Suprapubic skin (tissue), 4 donors: ENCODE data around the gene GSTM2. TPM values are rescaled to one million over a fixed set of nuclear protein-coding genes. Genes with fewer than 3 reads are reported as not detected.

ENCODE experiments used
- DNase-seq, 2 donors: peaks; one replicate each; pipeline ENCODE4 v3.0.0-alpha.2; 2019; ENCODE audit warnings: low spot score in 2 of 2
- H3K27ac ChIP-seq: fragments of 200-600 bp; sonication (generic); one replicate; pipeline ENCODE4 v1.5.1; 2019
- H3K27me3 ChIP-seq: fragments of 200-600 bp; sonication (generic); one replicate; pipeline ENCODE4 v1.5.1; 2019
- H3K36me3 ChIP-seq: fragments of 200-600 bp; sonication (generic); one replicate; pipeline ENCODE4 v1.5.1; 2019
- H3K4me1 ChIP-seq: fragments of 200-600 bp; sonication (generic); one replicate; pipeline ENCODE4 v1.5.1; 2019
- H3K4me3 ChIP-seq: fragments of 200-600 bp; sonication (generic); one replicate; pipeline ENCODE4 v1.5.1; 2019; ENCODE audit warnings: mild to moderate bottlenecking
- H3K9me3 ChIP-seq: fragments of 200-600 bp; sonication (generic); one replicate; pipeline ENCODE4 v1.5.1; 2019
- CTCF ChIP-seq, 2 donors: fragments of 200-600 bp in 1 of 2; fragments of 450-650 bp in 1 of 2; sonication (generic) in 1 of 2; IDR thresholded peaks; one replicate each; pipeline ENCODE4 v1.5.1; 2016 to 2019; ENCODE audit warnings: antibody characterized with exemption in 2 of 2, mild to moderate bottlenecking in 1 of 2, moderate library complexity in 1 of 2
- EP300 ChIP-seq: sonication (generic); formaldehyde crosslinking; IDR thresholded peaks from one replicate; pipeline ENCODE4 v1.6.1; 2017; ENCODE audit warnings: antibody characterized with exemption
- POLR2A ChIP-seq, 2 donors: fragments of 450-650 bp; IDR thresholded peaks; one replicate each; pipeline ENCODE4 v1.6.1; 2017; ENCODE audit warnings: antibody characterized with exemption in 2 of 2, mild to moderate bottlenecking in 2 of 2, moderate library complexity in 2 of 2
- POLR2AphosphoS5 ChIP-seq, 3 donors: sonication (generic); formaldehyde crosslinking; IDR thresholded peaks; one replicate each; pipeline ENCODE4 v1.6.1; 2017; ENCODE audit warnings: antibody characterized with exemption in 3 of 3
- WGBS: methylation state at CpG from one replicate; pipeline ENCODE4 v1.1.5; 2018; 5-methylcytosine and 5-hydroxymethylcytosine counted together
- total RNA-seq, 4 donors: library from RNA; depleted of rRNA; stranded (reverse); fragments of >200 nt; gene quantifications; one replicate each; pipeline ENCODE4 v1.1.0, GENCODE V29; 2016

GSTM2 gene
- total RNA-seq = 100 to 1,000 TPM; 103 to 366 (median 186) TPM

DNA sequence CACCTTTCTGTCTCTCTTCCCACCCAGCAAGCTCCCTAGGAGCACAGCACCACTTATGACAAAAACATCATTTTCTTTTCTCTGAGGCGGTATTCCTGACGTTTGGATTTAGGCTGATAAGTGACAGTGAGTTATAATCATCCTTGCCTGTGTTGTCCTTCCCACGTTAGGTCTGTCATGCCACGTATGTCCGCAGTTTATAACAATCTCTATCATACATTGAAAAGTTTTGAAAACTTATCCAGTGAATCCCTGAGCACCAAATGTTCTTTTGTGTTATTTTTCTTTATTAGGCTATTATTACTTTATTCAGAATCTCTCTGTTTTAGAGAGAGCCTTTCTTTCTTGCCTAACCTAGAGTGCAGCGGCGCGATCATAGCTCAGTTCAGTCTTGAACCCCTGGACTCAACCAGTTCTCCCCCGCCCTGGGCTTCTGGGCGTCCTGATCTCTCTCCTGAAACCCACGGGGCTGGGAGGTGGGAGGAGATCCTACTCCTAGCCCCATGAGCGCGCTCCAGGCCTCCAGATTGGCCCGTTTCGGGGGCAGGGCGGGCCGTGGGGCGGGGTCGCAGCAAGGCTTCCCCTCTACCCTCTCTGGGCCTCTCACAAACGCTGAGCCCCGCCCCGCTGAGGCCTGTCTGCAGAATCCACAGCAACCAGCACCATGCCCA, at the start of gene GSTM2:
GSTM2 (plus strand) TSS at position 606 of the 671 bp plus-strand sequence; CDS start at position 665, 59 bp downstream.
- 10% methylated on average over 13 of the region's 22 CpGs for WGBS
- no peak for TF ChIP-seq CTCF (IDR thresholded peaks at IDR 0.05)
- TF ChIP-seq EP300 = no peak
- TF ChIP-seq POLR2AphosphoS5 (IDR thresholded peaks at IDR 0.05) = no peak
- no peak for TF ChIP-seq POLR2A (IDR thresholded peaks at IDR 0.05)
- H3K36me3 ChIP-seq = peaks cover 5% of the 10 kb centered on the region
- H3K9me3 ChIP-seq = no peaks in the 10 kb centered on the region
- no peaks in the 10 kb centered on the region for H3K27me3 ChIP-seq
- DNase-seq = peak; percentile 96 to 98
- H3K27ac ChIP-seq = no peak within 1 kb of the TSS
- peaks cover 20% of the 10 kb centered on the region for H3K4me1 ChIP-seq
- peak within 1 kb of the TSS; percentile 60 for H3K4me3 ChIP-seq

DNA sequence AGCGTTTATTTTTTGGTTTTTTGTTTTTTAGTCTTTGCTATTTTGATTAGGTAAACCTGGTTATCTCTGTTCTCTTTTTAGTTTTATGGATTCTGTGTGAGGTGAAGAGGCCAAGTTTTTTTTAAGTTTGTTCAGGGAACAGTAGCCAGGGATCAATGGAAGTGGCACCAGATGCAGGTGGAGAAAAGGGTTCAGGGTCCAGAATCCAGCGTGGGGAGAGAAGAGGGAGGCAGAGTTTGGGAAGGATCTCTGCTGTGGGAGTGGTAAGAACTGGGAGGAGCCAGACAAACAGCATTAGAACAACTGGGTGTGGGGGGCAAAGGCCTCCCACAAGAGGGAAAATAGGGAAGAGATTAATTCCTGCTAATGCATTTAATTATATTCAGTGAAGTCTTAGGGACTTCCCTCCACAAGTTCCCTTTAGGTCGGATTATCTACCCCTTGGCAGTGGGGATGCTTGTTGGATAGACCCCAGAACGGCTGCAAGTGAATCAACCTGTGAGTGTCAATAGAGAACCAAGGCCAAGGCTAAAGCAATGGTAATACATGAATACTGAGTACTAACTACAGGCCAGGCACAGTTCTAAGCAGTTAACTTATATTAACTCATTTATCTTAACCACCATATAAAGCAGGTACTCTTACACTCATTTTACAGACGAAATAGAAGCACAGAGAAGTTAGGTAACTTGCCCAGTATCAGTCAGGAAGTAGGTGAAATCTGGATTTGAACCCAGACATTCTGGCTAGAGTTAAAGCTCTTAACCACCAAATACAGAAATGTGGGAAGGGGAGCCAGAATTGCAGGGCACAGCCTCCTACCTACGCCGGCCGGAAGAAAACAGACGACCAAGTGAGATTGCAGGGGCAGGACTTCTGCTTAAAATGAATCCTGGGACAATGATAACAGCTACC, 48.9 kb upstream of the GSTM2 start:
- no peak for TF ChIP-seq POLR2AphosphoS5 (IDR thresholded peaks at IDR 0.05)
- TF ChIP-seq POLR2A (IDR thresholded peaks at IDR 0.05) = no peak
- TF ChIP-seq EP300 = no peak
- TF ChIP-seq CTCF (IDR thresholded peaks at IDR 0.05) = no peak
- H3K4me1 ChIP-seq = peaks cover 47% of the 10 kb centered on the region
- peak overlapping the region; percentile 84 for H3K27ac ChIP-seq
- no peaks in the 10 kb centered on the region for H3K27me3 ChIP-seq
- DNase-seq = no peak
- H3K4me3 ChIP-seq = peak overlapping the region; percentile 76
- 42% methylated on average over 9 of the region's 9 CpGs for WGBS
- H3K36me3 ChIP-seq = no peaks in the 10 kb centered on the region
- no peaks in the 10 kb centered on the region for H3K9me3 ChIP-seq

DNA sequence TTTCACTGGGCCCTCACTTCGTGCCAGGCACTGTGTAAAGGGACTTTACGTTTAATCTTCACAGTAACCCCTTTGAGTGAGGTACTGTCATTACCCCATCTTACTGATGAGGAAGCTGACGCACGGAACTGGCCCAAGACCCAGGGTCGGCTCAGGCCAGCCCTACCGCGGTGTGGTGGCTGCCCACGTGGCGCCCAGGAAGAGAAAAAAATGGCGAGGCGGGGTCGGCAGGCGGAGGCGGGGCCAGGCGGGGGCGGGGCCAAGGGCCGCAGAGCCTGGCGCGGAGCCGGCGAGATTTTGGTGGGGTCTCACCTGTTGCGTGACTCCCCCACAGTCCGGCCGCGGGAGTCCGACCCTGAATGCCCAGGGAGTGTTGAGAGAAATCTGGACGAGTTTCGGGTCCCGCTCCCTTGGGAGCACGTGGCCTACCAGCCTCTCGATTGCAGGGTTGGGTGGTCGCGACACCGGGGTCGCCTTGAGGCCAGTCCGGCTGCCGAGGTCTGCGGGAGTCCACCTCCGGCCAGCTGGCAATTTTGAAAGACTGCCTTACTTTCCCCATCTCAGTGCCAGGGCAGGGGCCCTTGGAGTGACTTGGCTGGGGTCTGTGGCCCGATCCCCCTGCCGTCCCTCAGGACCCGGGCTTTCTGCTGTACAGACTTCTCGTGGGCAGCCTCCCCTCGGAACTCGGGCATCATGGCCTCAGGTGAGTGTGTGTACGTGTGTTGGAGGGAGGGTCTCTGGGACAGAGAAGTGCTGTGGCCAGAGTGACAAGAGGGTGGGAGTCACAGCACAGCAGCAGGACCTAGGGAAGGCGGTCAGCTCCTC, 48.1 kb upstream of the GSTM2 start, which contains the start of the genes AMPD2 and GNAT2:
AMPD2 (plus strand) TSS at position 262 of the 825 bp plus-strand sequence. CDS start 1,339 bp downstream, outside the sequence.
GNAT2 (minus strand) TSS at position 41 of the 825 bp plus-strand sequence. CDS start 6,746 bp downstream, outside the sequence.
- 1% methylated on average over 20 of the region's 47 CpGs for WGBS

GRCh38 chr1:109620401-109620791, 47.5 kb upstream of the GSTM2 start:
- no peaks in the 10 kb centered on the region for H3K9me3 ChIP-seq
- H3K27ac ChIP-seq = peak overlapping the region; percentile 84
- H3K4me3 ChIP-seq = peak overlapping the region; percentile 76
- no peaks in the 10 kb centered on the region for H3K36me3 ChIP-seq
- TF ChIP-seq POLR2AphosphoS5 (IDR thresholded peaks at IDR 0.05) (no peak), POLR2A (IDR thresholded peaks at IDR 0.05) (no peak), CTCF (IDR thresholded peaks at IDR 0.05) (no peak), EP300 (no peak)
- H3K27me3 ChIP-seq = no peaks in the 10 kb centered on the region
- DNase-seq = peak; percentile 79 to 81
- peaks cover 55% of the 10 kb centered on the region for H3K4me1 ChIP-seq
- WGBS = 0% methylated on average over 6 of the region's 9 CpGs

More for the DNA sequence above, 48.1 kb upstream of the GSTM2 start, which contains the start of the genes AMPD2 and GNAT2:
- no peaks in the 10 kb centered on the region for H3K27me3 ChIP-seq
- H3K4me3 ChIP-seq = peak within 1 kb of the TSS; percentile 76
- H3K9me3 ChIP-seq = no peaks in the 10 kb centered on the region
- peak within 1 kb of the TSS; percentile 84 for H3K27ac ChIP-seq
- H3K36me3 ChIP-seq = no peaks in the 10 kb centered on the region
- peaks cover 55% of the 10 kb centered on the region for H3K4me1 ChIP-seq
- peak; percentile 88 to 91 for DNase-seq
- no peak for TF ChIP-seq EP300
- TF ChIP-seq POLR2A (IDR thresholded peaks at IDR 0.05) = no peak
- no peak for TF ChIP-seq POLR2AphosphoS5 (IDR thresholded peaks at IDR 0.05)
- TF ChIP-seq CTCF (IDR thresholded peaks at IDR 0.05) = no peak
